ENCODE measurements around the gene FIGNL2.

DNA sequence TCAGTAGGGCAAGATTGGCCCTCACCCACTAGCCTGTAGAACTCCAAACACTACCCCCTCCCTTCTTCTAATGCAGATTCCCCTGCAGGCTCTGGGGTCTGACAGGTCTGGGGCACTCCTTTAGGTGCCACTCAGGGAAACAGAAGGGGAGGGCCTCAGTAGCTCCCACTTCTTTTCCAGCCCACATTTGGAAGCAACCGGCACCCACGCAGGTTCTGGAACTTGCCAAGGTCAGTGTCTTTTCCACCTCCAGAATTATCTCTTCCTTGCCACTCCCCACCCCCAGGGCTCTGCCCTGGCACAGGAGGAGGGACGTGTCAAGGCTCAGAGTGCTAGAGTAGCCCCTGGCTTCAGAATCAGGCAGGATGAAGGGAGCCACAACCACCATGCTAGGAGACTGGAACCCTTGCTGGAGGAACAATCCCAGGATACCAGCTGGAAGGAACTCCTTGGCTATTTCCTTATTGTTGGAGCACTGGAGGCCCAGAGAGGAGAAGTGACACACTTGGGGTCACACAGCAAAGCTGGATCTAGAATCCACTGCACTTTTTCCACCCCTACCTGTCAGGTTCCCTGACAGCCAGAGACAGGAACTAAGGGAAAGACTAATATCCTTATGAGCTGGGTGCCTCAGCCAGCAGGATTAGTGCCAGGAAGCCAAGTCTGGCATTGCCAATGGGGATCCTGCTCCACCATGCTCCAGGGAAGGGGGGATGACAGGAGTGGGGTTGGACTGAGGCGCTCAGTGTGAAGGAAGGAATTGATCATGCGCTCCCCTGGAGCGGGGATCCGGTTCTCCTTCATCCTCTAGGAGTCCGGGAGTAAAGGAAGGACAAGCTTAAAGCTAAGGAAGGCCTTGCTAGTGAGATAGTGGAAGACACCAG lies 1.8 kb upstream of the FIGNL2 start:
- TF ChIP-seq MXI1 (IDR thresholded peaks at IDR 0.05; ENCODE audit: low read depth, low read length) (no peak), ZNF24 (IDR thresholded peaks at IDR 0.05) (no peak), POLR2AphosphoS5 (IDR thresholded peaks at IDR 0.05; ENCODE audit: control insufficient read depth, insufficient read depth, low read depth, low read length) (no peak), KAT8 (IDR thresholded peaks at IDR 0.05; ENCODE audit: low read depth) (no peak), PML (IDR thresholded peaks at IDR 0.05; ENCODE audit: low read length) (no peak), PHB2 (IDR thresholded peaks at IDR 0.05; ENCODE audit: low read depth) (no peak), BCOR (IDR thresholded peaks at IDR 0.05) (no peak)
- TF ChIP-seq, protein P1, sequence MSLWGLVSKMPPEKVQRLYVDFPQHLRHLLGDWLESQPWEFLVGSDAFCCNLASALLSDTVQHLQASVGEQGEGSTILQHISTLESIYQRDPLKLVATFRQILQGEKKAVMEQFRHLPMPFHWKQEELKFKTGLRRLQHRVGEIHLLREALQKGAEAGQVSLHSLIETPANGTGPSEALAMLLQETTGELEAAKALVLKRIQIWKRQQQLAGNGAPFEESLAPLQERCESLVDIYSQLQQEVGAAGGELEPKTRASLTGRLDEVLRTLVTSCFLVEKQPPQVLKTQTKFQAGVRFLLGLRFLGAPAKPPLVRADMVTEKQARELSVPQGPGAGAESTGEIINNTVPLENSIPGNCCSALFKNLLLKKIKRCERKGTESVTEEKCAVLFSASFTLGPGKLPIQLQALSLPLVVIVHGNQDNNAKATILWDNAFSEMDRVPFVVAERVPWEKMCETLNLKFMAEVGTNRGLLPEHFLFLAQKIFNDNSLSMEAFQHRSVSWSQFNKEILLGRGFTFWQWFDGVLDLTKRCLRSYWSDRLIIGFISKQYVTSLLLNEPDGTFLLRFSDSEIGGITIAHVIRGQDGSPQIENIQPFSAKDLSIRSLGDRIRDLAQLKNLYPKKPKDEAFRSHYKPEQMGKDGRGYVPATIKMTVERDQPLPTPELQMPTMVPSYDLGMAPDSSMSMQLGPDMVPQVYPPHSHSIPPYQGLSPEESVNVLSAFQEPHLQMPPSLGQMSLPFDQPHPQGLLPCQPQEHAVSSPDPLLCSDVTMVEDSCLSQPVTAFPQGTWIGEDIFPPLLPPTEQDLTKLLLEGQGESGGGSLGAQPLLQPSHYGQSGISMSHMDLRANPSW (CRISPR knock-in tag; IDR thresholded peaks at IDR 0.05), result no peak
- TF ChIP-seq, protein P2, sequence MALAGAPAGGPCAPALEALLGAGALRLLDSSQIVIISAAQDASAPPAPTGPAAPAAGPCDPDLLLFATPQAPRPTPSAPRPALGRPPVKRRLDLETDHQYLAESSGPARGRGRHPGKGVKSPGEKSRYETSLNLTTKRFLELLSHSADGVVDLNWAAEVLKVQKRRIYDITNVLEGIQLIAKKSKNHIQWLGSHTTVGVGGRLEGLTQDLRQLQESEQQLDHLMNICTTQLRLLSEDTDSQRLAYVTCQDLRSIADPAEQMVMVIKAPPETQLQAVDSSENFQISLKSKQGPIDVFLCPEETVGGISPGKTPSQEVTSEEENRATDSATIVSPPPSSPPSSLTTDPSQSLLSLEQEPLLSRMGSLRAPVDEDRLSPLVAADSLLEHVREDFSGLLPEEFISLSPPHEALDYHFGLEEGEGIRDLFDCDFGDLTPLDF (CRISPR knock-in tag; IDR thresholded peaks at IDR 0.05), result no peak

All from K562 (cell line).